ENCODE data around the gene PYY.

The PYY gene

GRCh38 chr17:43952351-43952723 is 1.4 kb downstream of the PYY start:
- H3K27ac ChIP-seq = no peak overlapping the region
- TF ChIP-seq, protein P1, sequence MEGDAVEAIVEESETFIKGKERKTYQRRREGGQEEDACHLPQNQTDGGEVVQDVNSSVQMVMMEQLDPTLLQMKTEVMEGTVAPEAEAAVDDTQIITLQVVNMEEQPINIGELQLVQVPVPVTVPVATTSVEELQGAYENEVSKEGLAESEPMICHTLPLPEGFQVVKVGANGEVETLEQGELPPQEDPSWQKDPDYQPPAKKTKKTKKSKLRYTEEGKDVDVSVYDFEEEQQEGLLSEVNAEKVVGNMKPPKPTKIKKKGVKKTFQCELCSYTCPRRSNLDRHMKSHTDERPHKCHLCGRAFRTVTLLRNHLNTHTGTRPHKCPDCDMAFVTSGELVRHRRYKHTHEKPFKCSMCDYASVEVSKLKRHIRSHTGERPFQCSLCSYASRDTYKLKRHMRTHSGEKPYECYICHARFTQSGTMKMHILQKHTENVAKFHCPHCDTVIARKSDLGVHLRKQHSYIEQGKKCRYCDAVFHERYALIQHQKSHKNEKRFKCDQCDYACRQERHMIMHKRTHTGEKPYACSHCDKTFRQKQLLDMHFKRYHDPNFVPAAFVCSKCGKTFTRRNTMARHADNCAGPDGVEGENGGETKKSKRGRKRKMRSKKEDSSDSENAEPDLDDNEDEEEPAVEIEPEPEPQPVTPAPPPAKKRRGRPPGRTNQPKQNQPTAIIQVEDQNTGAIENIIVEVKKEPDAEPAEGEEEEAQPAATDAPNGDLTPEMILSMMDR (conservative IDR thresholded peaks at IDR 0.05) = no peak
- TF ChIP-seq ZFX (IDR thresholded peaks at IDR 0.05) = no peak

DNA sequence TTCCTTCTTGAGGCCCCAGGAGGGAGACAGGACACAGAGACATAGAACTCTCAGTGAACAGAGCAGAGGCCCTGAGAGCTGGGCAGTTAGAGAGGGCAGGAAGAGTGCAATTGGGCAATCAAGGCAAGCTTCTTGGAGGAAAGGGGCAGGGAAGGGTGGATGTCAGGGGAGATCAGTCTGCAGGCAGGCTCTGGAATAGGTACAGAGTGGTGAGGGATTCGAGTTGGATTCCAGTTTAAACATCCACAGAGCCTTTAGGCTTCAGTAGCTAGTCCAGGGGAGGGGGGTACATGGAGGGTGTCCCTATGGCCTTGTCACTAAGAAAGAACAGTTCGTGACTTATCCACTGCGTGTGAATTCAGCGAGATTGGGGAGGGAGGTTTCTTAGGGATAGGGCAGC is 2.0 kb downstream of the PYY start:
- H3K27ac ChIP-seq = no peak overlapping the region
- TF ChIP-seq, protein P1 (conservative IDR thresholded peaks at IDR 0.05) = no peak
- TF ChIP-seq ZFX (IDR thresholded peaks at IDR 0.05) = no peak

- TF ChIP-seq ZFX (IDR thresholded peaks at IDR 0.05) = no peak
- TF ChIP-seq, protein P1 (conservative IDR thresholded peaks at IDR 0.05) = no peak
- H3K27ac ChIP-seq = no peak overlapping the region
Observed at GRCh38 chr17:43950554-43950953, 3.2 kb downstream of the PYY start.

- no peak for TF ChIP-seq ZFX (IDR thresholded peaks at IDR 0.05)
- TF ChIP-seq, protein P1 (conservative IDR thresholded peaks at IDR 0.05) = no peak
- H3K27ac ChIP-seq = no peak overlapping the region
Observed at GRCh38 chr17:43949781-43950180, 4.0 kb downstream of the PYY start.

DNA sequence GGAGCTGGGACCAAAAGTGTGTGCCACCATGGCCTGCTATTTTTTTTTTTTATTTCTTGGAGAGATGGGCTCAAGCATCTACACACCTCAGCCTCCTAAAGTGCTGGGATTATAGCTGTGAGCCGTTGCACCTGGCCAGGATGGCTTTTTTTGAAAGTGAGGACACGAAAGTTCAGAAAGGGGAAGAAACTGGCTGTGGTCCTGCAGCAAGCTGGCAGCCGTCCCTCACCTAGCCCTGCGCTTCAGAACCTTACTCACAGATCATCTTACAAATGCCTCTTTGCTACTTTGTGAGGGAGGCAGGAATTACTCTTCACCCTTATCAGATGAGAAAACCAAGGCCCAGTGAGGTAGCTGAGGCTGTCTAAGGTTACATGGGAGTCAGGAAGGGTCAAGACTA is 7.0 kb downstream of the PYY start:
- TF ChIP-seq, protein P1 (conservative IDR thresholded peaks at IDR 0.05) = no peak
- no peak for TF ChIP-seq ZFX (IDR thresholded peaks at IDR 0.05)
- H3K27ac ChIP-seq = no peak overlapping the region

GRCh38 chr17:43945074-43945829 is 8.5 kb downstream of the PYY start:
- TF ChIP-seq ZFX (IDR thresholded peaks at IDR 0.05) = no peak

DNA sequence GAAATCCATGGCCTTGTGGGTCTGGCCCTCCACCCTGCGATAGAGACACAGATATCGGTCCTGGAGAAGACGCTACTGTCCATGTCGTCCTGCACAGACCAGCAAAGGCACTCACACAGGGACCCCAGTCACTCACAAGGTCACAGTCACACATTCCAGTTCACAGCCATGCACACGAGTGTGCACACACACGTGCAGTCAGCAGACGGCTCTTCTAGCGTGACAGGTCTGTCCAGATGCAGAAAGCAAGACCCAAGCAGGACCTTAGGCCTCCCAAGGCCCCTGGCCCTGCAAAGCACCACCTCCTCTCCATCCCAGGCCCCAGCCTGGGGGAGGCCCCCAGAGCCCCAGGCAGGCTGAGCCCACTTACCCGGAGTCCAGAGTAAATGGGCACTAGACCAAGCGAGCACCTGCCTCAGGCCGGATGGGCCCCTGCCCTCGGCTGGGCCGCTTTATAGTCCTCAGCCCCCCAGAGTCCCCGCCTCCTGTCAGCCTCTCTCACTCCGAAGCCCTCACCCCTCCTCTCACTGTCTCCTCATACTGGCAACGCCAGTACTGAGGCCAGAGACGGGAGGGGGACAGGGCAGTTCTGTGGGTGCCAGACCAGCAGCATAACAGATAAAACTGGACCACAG is 11.6 kb downstream of the PYY start, which contains the start of gene PPY:
TSS of gene PPY (minus strand) at position 426 of the 635 bp plus-strand sequence. CDS start 822 bp downstream, outside the sequence.
- TF ChIP-seq, protein P1 (conservative IDR thresholded peaks at IDR 0.05) = no peak
- TF ChIP-seq ZFX (IDR thresholded peaks at IDR 0.05) = no peak
- no peak within 1 kb of the TSS for H3K27ac ChIP-seq

More at GRCh38 chr17:43945074-43945829, 8.5 kb downstream of the PYY start:
- no peak overlapping the region for H3K27ac ChIP-seq
